ACHN (cell line): ENCODE data around the gene HMCN1.

ENCODE experiments used
- DNase-seq: peaks from one replicate; pipeline ENCODE4 v3.0.0-alpha.2; 2015
- in situ Hi-C: cut with HindIII; loops from 2 replicates; pipeline ENCODE4 v1.10.0; 2017; ENCODE audit warnings: low sequenced_read_pairs, low pct_ligation_motif_present, low pct_unique_long_range_greater_than_20kb

The HMCN1 gene

GRCh38 chr1:185926588-185926987, 192.4 kb downstream of the HMCN1 start:
- in situ Hi-C loops = no loop called here
- no peak for DNase-seq

- in situ Hi-C loops = no loop called here
- DNase-seq = no peak
Observed at GRCh38 chr1:185929776-185930175, 195.6 kb downstream of the HMCN1 start.

GRCh38 chr1:185931438-185931837, 197.2 kb downstream of the HMCN1 start:
- DNase-seq = no peak
- in situ Hi-C loops = no loop called here

- in situ Hi-C loops = no loop called here
- DNase-seq = no peak
Observed at GRCh38 chr1:185933580-185933979, 199.4 kb downstream of the HMCN1 start.

GRCh38 chr1:185934476-185935189, 200.4 kb downstream of the HMCN1 start:
- in situ Hi-C loops = no loop called here

GRCh38 chr1:185935360-185935759, 201.2 kb downstream of the HMCN1 start:
- in situ Hi-C loops = no loop called here
- DNase-seq = no peak

More at GRCh38 chr1:185934476-185935189, 200.4 kb downstream of the HMCN1 start:
- peak; percentile 18 for DNase-seq

GRCh38 chr1:185936641-185937040, 202.4 kb downstream of the HMCN1 start:
- DNase-seq = no peak
- in situ Hi-C loops = no loop called here

- no peak for DNase-seq
- in situ Hi-C loops = no loop called here
Observed at GRCh38 chr1:185938396-185938795, 204.2 kb downstream of the HMCN1 start.

GRCh38 chr1:185939142-185939541, 205.0 kb downstream of the HMCN1 start:
- DNase-seq = no peak
- in situ Hi-C loops = no loop called here

GRCh38 chr1:185942961-185943360, 208.8 kb downstream of the HMCN1 start:
- in situ Hi-C loops = no loop called here
- DNase-seq = no peak

- no peak for DNase-seq
- in situ Hi-C loops = no loop called here
Observed at GRCh38 chr1:185956881-185957280, 222.7 kb downstream of the HMCN1 start.

- in situ Hi-C loops = no loop called here
- no peak for DNase-seq
Observed at GRCh38 chr1:185957441-185958363, 223.5 kb downstream of the HMCN1 start.

GRCh38 chr1:185960422-185961321, 226.5 kb downstream of the HMCN1 start:
- DNase-seq = peak; percentile 36
- in situ Hi-C loops = no loop called here

GRCh38 chr1:185961664-185962063, 227.5 kb downstream of the HMCN1 start:
- in situ Hi-C loops = no loop called here
- DNase-seq = no peak

- in situ Hi-C loops = no loop called here
- DNase-seq = no peak
Observed at GRCh38 chr1:185964946-185965345, 230.8 kb downstream of the HMCN1 start.

- in situ Hi-C loops = no loop called here
- no peak for DNase-seq
Observed at GRCh38 chr1:185965870-185966269, 231.7 kb downstream of the HMCN1 start.

- in situ Hi-C loops = no loop called here
- DNase-seq = no peak
Observed at GRCh38 chr1:185966471-185966870, 232.3 kb downstream of the HMCN1 start.

GRCh38 chr1:185969028-185969427, 234.8 kb downstream of the HMCN1 start:
- in situ Hi-C loops = no loop called here
- no peak for DNase-seq

GRCh38 chr1:185969524-185969991, 235.4 kb downstream of the HMCN1 start:
- in situ Hi-C loops = no loop called here
- no peak for DNase-seq
